IPS-20b (cell line): ENCODE measurements around the gene AGFG2.
"Not testable (repeated sequence)": the region's sequence is repeated elsewhere in the genome, so short reads cannot be mapped to it uniquely, and the experiment has no call there.

ENCODE experiments used
- H3K27ac ChIP-seq: one replicate; pipeline ENCODE4 v1.5.1; 2013; ENCODE audit warnings: low read length
- H3K27me3 ChIP-seq: 2 replicates; pipeline ENCODE4 v1.6.1; 2013; ENCODE audit warnings: mild to moderate bottlenecking, low read length, inconsistent platforms; ENCODE audit not compliant: insufficient read depth
- H3K36me3 ChIP-seq: 2 replicates; pipeline ENCODE4 v1.6.1; 2013; ENCODE audit warnings: low read depth, mild to moderate bottlenecking, inconsistent platforms, low read length, moderate library complexity; ENCODE audit not compliant: insufficient read depth
- H3K4me1 ChIP-seq: 2 replicates; pipeline ENCODE4 v1.6.1; 2013; ENCODE audit warnings: mild to moderate bottlenecking, control low read depth, inconsistent platforms, low read length, moderate library complexity; ENCODE audit not compliant: insufficient read depth
- H3K4me3 ChIP-seq: 2 replicates; pipeline ENCODE4 v1.5.1; 2013; ENCODE audit warnings: mild to moderate bottlenecking, low read length, inconsistent platforms
- H3K9ac ChIP-seq: 2 replicates; pipeline ENCODE4 v1.6.1; 2013; ENCODE audit warnings: low read depth, mild to moderate bottlenecking, inconsistent platforms, low read length, moderate library complexity
- H3K9me3 ChIP-seq: 2 replicates; pipeline ENCODE4 v1.6.1; 2013; ENCODE audit warnings: mild to moderate bottlenecking, low read depth, low read length, inconsistent platforms; ENCODE audit not compliant: insufficient read depth

AGFG2 gene

GRCh38 chr7:100506356-100506923 lies 32.6 kb upstream of the AGFG2 start:
- Histone ChIP-seq H3K9ac (no peak overlapping the region), H3K4me3 (no peak overlapping the region), H3K27ac (no peak overlapping the region), H3K36me3 (no peaks in the 10 kb centered on the region), H3K4me1 (no peaks in the 10 kb centered on the region), H3K27me3 (no peaks in the 10 kb centered on the region), H3K9me3 (no peaks in the 10 kb centered on the region)

GRCh38 chr7:100509231-100509630 lies 29.8 kb upstream of the AGFG2 start:
- H3K4me1 ChIP-seq: no peaks in the 10 kb centered on the region

DNA sequence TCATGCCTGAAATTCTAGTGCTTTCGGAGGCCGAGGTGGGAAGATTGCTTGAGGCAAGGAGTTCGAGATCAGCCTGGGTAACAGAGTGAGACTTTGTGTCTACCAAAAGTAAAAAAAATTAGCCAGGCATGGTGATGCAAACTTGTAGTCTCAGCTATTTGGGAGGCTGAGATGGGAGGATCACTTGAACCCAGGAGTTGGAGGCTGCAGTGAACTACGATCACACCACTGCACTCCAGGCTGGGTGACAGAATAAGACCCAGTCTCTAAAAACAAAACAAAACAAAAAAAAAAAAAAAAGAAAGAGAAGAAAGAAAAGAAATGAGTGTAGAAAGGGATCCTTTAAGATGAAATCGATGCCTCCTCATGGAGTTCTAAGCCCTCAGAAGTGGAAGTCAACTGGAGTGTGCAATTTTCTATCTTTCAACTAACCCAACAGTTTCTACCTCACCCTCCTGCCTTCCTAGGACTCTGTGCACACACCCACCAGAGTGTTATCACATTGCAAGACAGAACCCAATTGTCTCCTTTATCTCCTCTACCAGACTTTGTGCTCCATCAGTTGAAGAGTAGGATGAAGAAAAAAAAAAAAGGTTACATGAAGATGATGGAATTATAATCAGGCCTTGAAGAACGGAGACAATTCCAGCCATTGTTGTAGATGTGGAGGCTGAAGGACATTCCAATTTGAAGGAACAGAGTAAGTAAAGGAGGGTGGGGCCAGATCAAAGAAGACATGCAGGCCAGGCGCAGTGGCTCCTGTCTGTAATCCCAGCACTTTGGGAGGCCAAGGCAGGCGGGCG lies 28.4 kb upstream of the AGFG2 start:
- no peaks in the 10 kb centered on the region for H3K27me3 ChIP-seq
- no peaks in the 10 kb centered on the region for H3K9me3 ChIP-seq
- no peak overlapping the region for H3K9ac ChIP-seq
- no peaks in the 10 kb centered on the region for H3K4me1 ChIP-seq
- no peak overlapping the region for H3K4me3 ChIP-seq
- H3K36me3 ChIP-seq: no peaks in the 10 kb centered on the region
- H3K27ac ChIP-seq: no peak overlapping the region

More at GRCh38 chr7:100509231-100509630, 29.8 kb upstream of the AGFG2 start:
- Histone ChIP-seq H3K27ac (no peak overlapping the region), H3K9ac (no peak overlapping the region), H3K36me3 (no peaks in the 10 kb centered on the region), H3K9me3 (no peaks in the 10 kb centered on the region), H3K27me3 (no peaks in the 10 kb centered on the region), H3K4me3 (no peak overlapping the region)

DNA sequence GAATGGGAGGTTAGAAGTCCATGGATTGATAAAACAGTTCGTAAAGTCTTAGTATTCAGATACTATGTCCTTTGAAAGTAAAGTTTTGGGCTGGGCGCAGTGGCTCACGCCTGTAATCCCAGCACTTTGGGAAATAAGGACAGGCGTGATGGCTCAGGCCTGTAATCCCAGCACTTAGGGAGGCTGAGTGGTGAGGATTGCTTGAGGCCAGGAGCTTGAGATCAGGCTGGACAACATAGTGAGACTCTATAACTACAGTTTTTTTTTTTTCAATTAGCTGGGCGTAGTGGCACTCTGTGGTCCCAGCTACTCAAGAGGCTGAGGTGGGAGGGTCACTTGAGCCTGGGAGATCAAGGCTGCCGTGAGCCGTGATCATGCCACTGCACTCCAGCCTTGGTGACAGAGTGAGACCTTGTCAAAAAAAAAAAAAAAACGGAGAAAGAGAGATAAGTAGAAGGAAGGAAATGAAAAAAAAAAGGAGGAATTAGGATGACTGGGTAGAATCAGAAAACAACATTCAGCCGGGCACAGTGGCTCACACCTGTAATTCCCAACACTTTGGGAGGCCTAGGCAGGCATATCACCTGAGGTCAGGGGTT lies 25.7 kb upstream of the AGFG2 start:
- H3K27ac ChIP-seq: no peak overlapping the region
- no peaks in the 10 kb centered on the region for H3K27me3 ChIP-seq
- no peak overlapping the region for H3K4me3 ChIP-seq
- no peaks in the 10 kb centered on the region for H3K4me1 ChIP-seq
- H3K36me3 ChIP-seq: no peaks in the 10 kb centered on the region
- no peak overlapping the region for H3K9ac ChIP-seq
- H3K9me3 ChIP-seq: no peaks in the 10 kb centered on the region

GRCh38 chr7:100515072-100515532 lies 23.9 kb upstream of the AGFG2 start:
- no peaks in the 10 kb centered on the region for H3K27me3 ChIP-seq
- no peaks in the 10 kb centered on the region for H3K4me1 ChIP-seq
- no peaks in the 10 kb centered on the region for H3K36me3 ChIP-seq
- no peak overlapping the region for H3K4me3 ChIP-seq
- H3K9ac ChIP-seq: no peak overlapping the region
- H3K27ac ChIP-seq: no peak overlapping the region
- H3K9me3 ChIP-seq: no peaks in the 10 kb centered on the region

DNA sequence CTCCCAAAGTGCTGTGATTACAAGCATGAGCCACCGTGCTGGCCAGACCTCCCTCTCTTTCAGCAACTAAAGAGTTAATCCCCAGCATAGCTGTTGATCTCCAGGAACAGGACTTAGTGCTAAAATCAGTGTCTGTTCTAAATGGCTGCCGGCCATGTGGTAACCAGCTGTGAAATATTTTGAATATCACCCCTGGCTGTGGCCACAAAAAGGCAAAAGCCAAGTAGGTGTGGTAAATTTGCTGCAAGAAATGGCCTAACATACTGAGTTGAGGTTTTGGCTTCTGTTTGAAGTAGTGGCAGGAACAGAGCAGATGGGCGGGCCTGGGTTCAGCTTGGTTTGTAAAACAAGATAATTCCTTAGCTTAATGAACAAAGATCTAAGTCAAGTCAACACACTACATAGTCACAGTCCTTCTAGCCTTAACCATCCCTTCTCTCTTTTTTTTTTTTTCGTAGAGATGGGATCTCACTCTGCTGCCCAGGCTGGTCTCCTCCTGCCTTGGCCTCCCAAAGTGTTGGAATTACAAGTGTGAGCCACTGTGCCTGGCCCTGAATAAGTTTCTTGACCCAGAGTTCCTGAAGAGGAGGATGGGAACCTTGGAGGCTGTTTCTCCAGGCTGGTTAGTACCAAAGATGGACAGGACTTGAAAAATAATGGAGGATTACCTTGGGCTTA lies 22.7 kb upstream of the AGFG2 start:
- Histone ChIP-seq H3K4me3 (no peak overlapping the region), H3K9me3 (no peaks in the 10 kb centered on the region), H3K27ac (no peak overlapping the region), H3K9ac (no peak overlapping the region), H3K4me1 (no peaks in the 10 kb centered on the region), H3K36me3 (no peaks in the 10 kb centered on the region), H3K27me3 (no peaks in the 10 kb centered on the region)

- Histone ChIP-seq H3K4me3 (no peak overlapping the region), H3K9me3 (no peaks in the 10 kb centered on the region), H3K36me3 (no peaks in the 10 kb centered on the region), H3K4me1 (no peaks in the 10 kb centered on the region), H3K27me3 (no peaks in the 10 kb centered on the region), H3K9ac (no peak overlapping the region), H3K27ac (no peak overlapping the region)
These were observed 21.7 kb upstream of the AGFG2 start for GRCh38 chr7:100517305-100517704.

DNA sequence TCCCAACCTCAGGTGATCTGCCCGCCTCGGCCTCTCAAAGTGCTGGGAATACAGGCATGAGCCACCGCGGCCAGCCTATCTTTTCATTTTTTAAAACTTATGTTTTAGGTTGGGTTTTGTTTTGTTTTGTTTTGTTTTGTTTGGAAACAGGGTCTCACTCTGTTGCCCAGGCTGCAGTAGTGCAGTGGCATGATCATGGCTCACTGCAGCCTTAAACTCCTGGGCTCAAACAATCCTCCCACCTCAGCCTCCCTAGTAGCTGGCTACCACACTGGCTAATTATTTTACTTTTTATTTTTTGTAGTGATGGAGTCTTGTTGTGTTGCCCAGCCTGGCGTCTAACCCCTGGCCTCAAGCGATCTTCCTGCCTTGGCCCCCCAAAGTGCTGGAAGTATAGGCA lies 19.4 kb upstream of the AGFG2 start:
- Histone ChIP-seq H3K27ac (no peak overlapping the region), H3K9me3 (no peaks in the 10 kb centered on the region), H3K27me3 (no peaks in the 10 kb centered on the region), H3K9ac (no peak overlapping the region), H3K4me1 (no peaks in the 10 kb centered on the region), H3K36me3 (no peaks in the 10 kb centered on the region), H3K4me3 (no peak overlapping the region)

DNA sequence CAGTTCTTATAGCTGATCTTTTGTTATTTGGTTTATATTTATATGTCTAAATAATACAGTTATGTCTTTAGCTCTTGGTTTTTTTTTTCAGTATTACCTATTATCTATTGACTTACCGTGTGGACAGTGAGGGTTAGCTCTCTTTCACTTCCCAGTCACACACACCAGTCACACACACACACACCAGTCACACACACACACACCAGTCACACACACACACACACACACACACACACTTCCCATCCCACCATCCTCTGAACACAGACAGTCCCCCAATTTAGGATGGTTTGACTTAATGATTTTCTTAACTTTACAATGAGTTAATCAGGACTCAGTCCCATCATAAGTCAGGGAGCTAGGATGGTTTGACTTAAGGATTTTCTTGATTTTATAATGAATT lies 18.9 kb upstream of the AGFG2 start:
- Histone ChIP-seq H3K4me3 (no peak overlapping the region), H3K9ac (no peak overlapping the region), H3K9me3 (no peaks in the 10 kb centered on the region), H3K27me3 (no peaks in the 10 kb centered on the region), H3K27ac (no peak overlapping the region), H3K36me3 (no peaks in the 10 kb centered on the region), H3K4me1 (no peaks in the 10 kb centered on the region)

- no peak overlapping the region for H3K9ac ChIP-seq
- no peaks in the 10 kb centered on the region for H3K27me3 ChIP-seq
- no peaks in the 10 kb centered on the region for H3K9me3 ChIP-seq
- no peak overlapping the region for H3K27ac ChIP-seq
- no peak overlapping the region for H3K4me3 ChIP-seq
- H3K36me3 ChIP-seq: no peaks in the 10 kb centered on the region
- no peaks in the 10 kb centered on the region for H3K4me1 ChIP-seq
These were observed 17.9 kb upstream of the AGFG2 start for GRCh38 chr7:100521076-100521475.

DNA sequence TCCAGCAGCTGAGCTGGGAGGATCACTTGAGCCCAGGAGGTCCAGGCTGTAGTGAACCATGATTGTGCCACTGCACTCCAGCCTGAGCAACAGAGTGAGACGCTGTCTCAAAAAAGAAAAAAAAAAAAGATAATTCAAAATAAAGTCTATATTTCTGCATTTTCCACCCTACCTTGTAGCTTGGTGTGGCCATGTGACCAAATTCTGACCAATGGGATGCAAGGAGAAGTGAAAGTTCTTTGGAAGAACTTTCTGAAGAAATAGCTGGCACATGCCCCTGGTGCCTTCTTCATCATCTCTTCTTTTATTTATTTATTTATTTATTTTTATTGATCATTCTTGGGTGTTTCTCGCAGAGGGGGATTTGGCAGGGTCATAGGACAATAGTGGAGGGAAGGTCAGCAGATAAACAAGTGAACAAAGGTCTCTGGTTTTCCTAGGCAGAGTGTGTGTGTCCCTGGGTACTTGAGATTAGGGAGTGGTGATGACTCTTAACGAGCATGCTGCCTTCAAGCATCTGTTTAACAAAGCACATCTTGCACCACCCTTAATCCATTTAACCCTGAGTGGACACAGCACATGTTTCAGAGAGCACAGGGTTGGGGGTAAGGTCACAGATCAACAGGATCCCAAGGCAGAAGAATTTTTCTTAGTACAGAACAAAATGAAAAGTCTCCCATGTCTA lies 17.0 kb upstream of the AGFG2 start:
- not testable (repeated sequence) for H3K27ac ChIP-seq, H3K27me3 ChIP-seq, H3K36me3 ChIP-seq, H3K4me1 ChIP-seq, H3K9me3 ChIP-seq, H3K4me3 ChIP-seq, H3K9ac ChIP-seq
